ENCODE measurements around the gene OSBPL6.

Gene OSBPL6

GRCh38 chr2:178269438-178270224, 75.3 kb downstream of the OSBPL6 start:
- peaks cover 8% of the 10 kb centered on the region for H3K27me3 Mint-ChIP-seq
- H3K9me3 Mint-ChIP-seq, result no peaks in the 10 kb centered on the region
- H3K4me3 Mint-ChIP-seq, result no peak overlapping the region
- DNase-seq (no peak), ATAC-seq (no peak)
- H3K4me1 Mint-ChIP-seq, result no peaks in the 10 kb centered on the region
- no peak overlapping the region for H3K27ac Mint-ChIP-seq

GRCh38 chr2:178270338-178270737, 76.0 kb downstream of the OSBPL6 start:
- ATAC-seq (no peak), DNase-seq (no peak)
- Mint-ChIP-seq H3K27me3 (peaks cover 16% of the 10 kb centered on the region), H3K4me1 (no peaks in the 10 kb centered on the region), H3K27ac (no peak overlapping the region), H3K9me3 (no peaks in the 10 kb centered on the region), H3K4me3 (no peak overlapping the region)

- DNase-seq (no peak), ATAC-seq (no peak)
- Mint-ChIP-seq H3K4me3 (no peak overlapping the region), H3K27me3 (peaks cover 16% of the 10 kb centered on the region), H3K27ac (no peak overlapping the region), H3K4me1 (no peaks in the 10 kb centered on the region), H3K9me3 (no peaks in the 10 kb centered on the region)
Measured at GRCh38 chr2:178271094-178271493, 76.8 kb downstream of the OSBPL6 start.

- Mint-ChIP-seq H3K27ac (no peak overlapping the region), H3K4me3 (no peak overlapping the region), H3K4me1 (no peaks in the 10 kb centered on the region), H3K9me3 (no peaks in the 10 kb centered on the region), H3K27me3 (peaks cover 16% of the 10 kb centered on the region)
- no peak for DNase-seq
- no peak for ATAC-seq
Measured at GRCh38 chr2:178271629-178272333, 77.5 kb downstream of the OSBPL6 start.

- Mint-ChIP-seq H3K4me1 (no peaks in the 10 kb centered on the region), H3K27ac (no peak overlapping the region), H3K27me3 (peaks cover 19% of the 10 kb centered on the region), H3K4me3 (no peak overlapping the region), H3K9me3 (no peaks in the 10 kb centered on the region)
- ATAC-seq, result no peak
- no peak for DNase-seq
Measured at GRCh38 chr2:178273787-178274360, 79.6 kb downstream of the OSBPL6 start.

GRCh38 chr2:178275600-178275999, 81.3 kb downstream of the OSBPL6 start:
- no peak overlapping the region for H3K27ac Mint-ChIP-seq

DNA sequence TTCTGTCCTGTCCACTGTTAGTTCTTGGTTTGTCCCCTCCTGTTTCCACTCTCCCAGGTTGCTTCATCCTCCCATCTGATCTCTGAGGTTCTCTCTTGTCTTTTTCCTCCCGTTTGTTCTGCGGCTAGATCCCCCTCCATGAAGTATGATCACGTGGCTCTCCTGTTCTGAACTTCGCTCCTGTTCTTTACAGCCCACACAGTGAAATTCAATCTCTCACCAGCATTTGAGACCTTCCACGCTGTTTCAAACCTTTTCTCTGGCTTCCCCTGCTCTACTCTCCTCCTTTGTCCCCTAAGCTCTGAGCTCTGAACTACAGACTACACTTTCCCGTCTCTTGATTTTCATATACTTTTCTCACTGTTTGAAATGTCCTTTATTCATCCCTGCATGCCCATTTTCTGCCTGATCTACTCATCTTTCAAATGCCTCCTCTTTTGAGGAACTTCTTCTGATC, 83.5 kb downstream of the OSBPL6 start:
- H3K9me3 Mint-ChIP-seq, result no peaks in the 10 kb centered on the region
- H3K4me3 Mint-ChIP-seq, result no peak overlapping the region
- no peaks in the 10 kb centered on the region for H3K4me1 Mint-ChIP-seq
- peaks cover 16% of the 10 kb centered on the region for H3K27me3 Mint-ChIP-seq
- no peak overlapping the region for H3K27ac Mint-ChIP-seq
- DNase-seq, result no peak
- no peak for ATAC-seq

More at GRCh38 chr2:178275600-178275999, 81.3 kb downstream of the OSBPL6 start:
- ATAC-seq, result no peak
- Mint-ChIP-seq H3K4me1 (no peaks in the 10 kb centered on the region), H3K9me3 (no peaks in the 10 kb centered on the region), H3K27me3 (peaks cover 16% of the 10 kb centered on the region), H3K4me3 (no peak overlapping the region)
- no peak for DNase-seq

- no peak overlapping the region for H3K4me3 Mint-ChIP-seq
- H3K4me1 Mint-ChIP-seq, result no peaks in the 10 kb centered on the region
- no peak for DNase-seq
- no peaks in the 10 kb centered on the region for H3K9me3 Mint-ChIP-seq
- no peak overlapping the region for H3K27ac Mint-ChIP-seq
- peaks cover 16% of the 10 kb centered on the region for H3K27me3 Mint-ChIP-seq
- no peak for ATAC-seq
Measured at GRCh38 chr2:178279142-178279541, 84.8 kb downstream of the OSBPL6 start.

DNA sequence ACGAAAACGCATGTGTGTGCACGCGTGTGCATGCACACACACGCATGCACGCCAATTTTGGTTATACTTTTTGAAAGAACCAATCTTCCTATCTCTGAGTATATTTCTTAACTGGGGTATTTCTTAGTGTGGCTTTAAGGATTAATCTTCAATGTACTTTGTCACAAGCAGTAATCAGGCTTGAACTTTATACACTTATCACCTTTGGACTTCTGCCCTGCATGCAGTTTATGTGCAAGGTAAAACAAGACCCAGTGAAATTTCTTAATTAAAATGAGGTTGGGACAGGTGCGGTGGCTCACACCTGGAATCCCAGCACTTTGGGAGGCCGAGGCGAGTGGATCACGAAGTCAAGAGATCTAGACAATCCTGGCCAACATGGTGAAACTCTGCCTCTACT, 85.3 kb downstream of the OSBPL6 start:
- ATAC-seq, result no peak
- H3K4me1 Mint-ChIP-seq, result no peaks in the 10 kb centered on the region
- H3K9me3 Mint-ChIP-seq, result no peaks in the 10 kb centered on the region
- peaks cover 15% of the 10 kb centered on the region for H3K27me3 Mint-ChIP-seq
- DNase-seq, result no peak
- H3K27ac Mint-ChIP-seq, result no peak overlapping the region
- no peak overlapping the region for H3K4me3 Mint-ChIP-seq

GRCh38 chr2:178280244-178280852, 86.0 kb downstream of the OSBPL6 start:
- ATAC-seq, result peak; percentile 65
- Mint-ChIP-seq H3K9me3 (no peaks in the 10 kb centered on the region), H3K4me1 (no peaks in the 10 kb centered on the region), H3K27ac (no peak overlapping the region), H3K4me3 (no peak overlapping the region), H3K27me3 (peaks cover 8% of the 10 kb centered on the region)
- DNase-seq, result peak; percentile 31 to 32

DNA sequence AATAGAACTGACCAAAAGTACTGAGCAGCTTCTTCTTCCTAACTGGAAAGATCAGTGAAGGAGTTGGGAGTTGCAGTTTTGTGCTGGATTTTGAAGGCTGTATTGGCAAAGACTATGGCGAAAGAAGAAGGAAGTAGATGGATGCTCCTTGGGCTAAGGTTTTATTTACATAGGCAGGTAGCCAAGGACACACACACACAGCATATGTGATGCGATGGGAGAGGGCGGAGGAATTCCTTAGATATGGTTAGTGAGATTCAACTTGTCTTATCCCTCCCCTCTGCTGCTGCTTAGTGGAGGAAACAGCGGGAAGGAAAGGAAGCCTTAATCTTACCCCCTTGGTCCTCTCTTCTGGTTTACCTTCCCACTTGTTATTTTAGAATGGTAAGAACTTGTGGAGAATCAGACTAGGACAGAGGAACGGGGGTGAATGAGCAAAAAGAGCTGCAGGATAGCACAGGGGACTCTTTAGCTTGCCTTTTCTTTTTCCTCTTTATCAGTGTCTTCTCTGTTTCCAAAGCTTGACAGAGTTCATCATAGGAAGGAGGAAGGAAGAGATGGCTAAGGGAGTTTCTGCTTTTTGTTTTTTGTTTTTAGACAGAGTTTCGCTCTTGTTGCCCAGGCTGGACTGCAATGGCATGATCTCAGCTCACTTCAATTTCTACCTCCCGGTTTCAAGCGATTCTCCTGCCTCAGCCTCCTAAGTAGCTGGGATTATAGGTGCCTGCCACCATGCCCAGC, 87.9 kb downstream of the OSBPL6 start:
- Mint-ChIP-seq H3K4me3 (no peak overlapping the region), H3K27me3 (peaks cover 8% of the 10 kb centered on the region), H3K9me3 (no peaks in the 10 kb centered on the region), H3K27ac (no peak overlapping the region), H3K4me1 (no peaks in the 10 kb centered on the region)
- ATAC-seq (no peak), DNase-seq (no peak)

- H3K27me3 Mint-ChIP-seq, result no peaks in the 10 kb centered on the region
Measured at GRCh38 chr2:178283341-178283918, 89.1 kb downstream of the OSBPL6 start.

GRCh38 chr2:178284613-178285286, 90.4 kb downstream of the OSBPL6 start:
- no peak for DNase-seq
- Mint-ChIP-seq H3K4me3 (no peak overlapping the region), H3K4me1 (no peaks in the 10 kb centered on the region), H3K27ac (no peak overlapping the region), H3K9me3 (no peaks in the 10 kb centered on the region), H3K27me3 (peaks cover 5% of the 10 kb centered on the region)
- no peak for ATAC-seq

More at GRCh38 chr2:178283341-178283918, 89.1 kb downstream of the OSBPL6 start:
- Mint-ChIP-seq H3K27ac (peak overlapping the region; percentile 6 to 60), H3K4me3 (no peak overlapping the region), H3K9me3 (no peaks in the 10 kb centered on the region), H3K4me1 (no peaks in the 10 kb centered on the region)
- ATAC-seq, result no peak
- no peak for DNase-seq

DNA sequence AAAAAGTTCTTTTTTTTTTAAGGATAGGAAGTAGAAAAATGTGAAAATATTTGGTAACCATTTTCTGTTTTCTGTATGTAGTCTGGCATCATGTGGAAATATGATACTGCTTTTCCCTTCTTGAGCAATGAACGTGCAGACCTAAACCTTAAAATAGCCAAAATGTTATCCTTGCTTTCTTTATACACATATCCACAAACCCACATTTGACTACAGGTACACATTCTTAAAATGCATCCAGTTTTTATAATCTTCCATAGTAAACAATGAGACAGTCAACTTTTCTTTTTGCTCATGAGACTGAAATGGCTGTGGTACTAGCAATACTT, 90.9 kb downstream of the OSBPL6 start:
- Mint-ChIP-seq H3K27ac (no peak overlapping the region), H3K27me3 (peaks cover 10% of the 10 kb centered on the region), H3K4me1 (no peaks in the 10 kb centered on the region), H3K9me3 (no peaks in the 10 kb centered on the region), H3K4me3 (no peak overlapping the region)
- DNase-seq (no peak), ATAC-seq (no peak)
